NT2/D1 (cell line): ENCODE data around the gene PMAIP1.

Source experiments
- YY1 ChIP-seq: IDR thresholded peaks from 2 replicates; pipeline ENCODE4 v1.6.1; 2011; ENCODE audit not compliant: insufficient read length, insufficient read depth
- ZNF274 ChIP-seq: IDR thresholded peaks from 2 replicates; pipeline ENCODE4 v1.6.1; 2011; ENCODE audit warnings: mild to moderate bottlenecking, low read depth, low read length

DNA sequence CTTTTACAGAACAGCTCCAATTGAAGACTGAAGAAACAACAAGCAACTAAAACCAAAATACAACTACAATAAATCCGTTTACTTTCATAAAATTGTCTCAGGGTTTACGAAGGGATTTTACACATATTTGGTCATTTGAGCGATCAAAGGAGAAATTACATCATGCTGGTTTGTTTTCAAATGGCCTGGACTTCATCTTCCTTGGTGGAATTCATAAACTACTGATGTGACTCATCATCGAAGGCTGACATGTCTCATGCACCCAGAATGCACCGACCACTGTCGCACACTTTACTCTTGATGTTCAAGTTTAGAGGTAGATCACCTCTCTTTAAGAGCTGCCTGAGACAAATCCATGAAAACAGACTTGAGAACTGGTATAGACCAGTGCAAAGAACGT is 25.6 kb upstream of the PMAIP1 start:
- TF ChIP-seq YY1 (no peak), ZNF274 (no peak)
